ENCODE measurements around the gene FHL3. TPM values are rescaled to one million over a fixed set of nuclear protein-coding genes. Genes with fewer than 3 reads are reported as not detected.

Gene FHL3
- total and polyA plus RNA-seq, 2 donors: 4.0 to 18.7 TPM

GRCh38 chr1:38028105-38028591 is 22.8 kb upstream of the FHL3 start:
- H3K36me3 ChIP-seq (ENCODE audit: control insufficient read depth in 2 of 2, insufficient read depth in 2 of 2, low read length in 1 of 2): peaks cover 15 to 21% of the 10 kb centered on the region in 2 donors
- H3K4me1 ChIP-seq (ENCODE audit: control insufficient read depth in 2 of 2, insufficient read depth in 2 of 2, low read length in 2 of 2): peaks cover 0 to 21% of the 10 kb centered on the region in 2 donors
- H3K27ac ChIP-seq (ENCODE audit: low read depth in 1 of 2, low read length in 1 of 2): no peak overlapping the region

GRCh38 chr1:38027201-38028104 is 22.1 kb upstream of the FHL3 start:
- 91% methylated on average over 19 of the region's 19 CpGs for WGBS
- peak overlapping the region in 1 of 2 donors; percentile 24 for H3K27ac ChIP-seq (ENCODE audit: low read depth in 1 of 2, low read length in 1 of 2)
- H3K36me3 ChIP-seq (ENCODE audit: control insufficient read depth in 2 of 2, insufficient read depth in 2 of 2, low read length in 1 of 2): peaks cover 22 to 28% of the 10 kb centered on the region in 2 donors
- peaks cover 0 to 12% of the 10 kb centered on the region in 2 donors for H3K27me3 ChIP-seq (ENCODE audit: control insufficient read depth in 2 of 2, insufficient read depth in 1 of 2, low read length in 1 of 2)
- H3K4me3 ChIP-seq (ENCODE audit: low read length in 2 of 2): no peak overlapping the region
- H3K4me1 ChIP-seq (ENCODE audit: control insufficient read depth in 2 of 2, insufficient read depth in 2 of 2, low read length in 2 of 2): peaks cover 0 to 21% of the 10 kb centered on the region in 2 donors
- H3K9me3 ChIP-seq (ENCODE audit: control insufficient read depth in 2 of 2, insufficient read depth in 1 of 2, low read length in 1 of 2): no peaks in the 10 kb centered on the region
- DNase-seq (ENCODE audit: low read depth in 6 of 9, low spot score in 9 of 9): no peak

More at GRCh38 chr1:38028105-38028591, 22.8 kb upstream of the FHL3 start:
- H3K4me3 ChIP-seq (ENCODE audit: low read length in 2 of 2): no peak overlapping the region
- peaks cover 0 to 12% of the 10 kb centered on the region in 2 donors for H3K27me3 ChIP-seq (ENCODE audit: control insufficient read depth in 2 of 2, insufficient read depth in 1 of 2, low read length in 1 of 2)
- DNase-seq (ENCODE audit: low read depth in 6 of 9, low spot score in 9 of 9): no peak
- H3K9me3 ChIP-seq (ENCODE audit: control insufficient read depth in 2 of 2, insufficient read depth in 1 of 2, low read length in 1 of 2): no peaks in the 10 kb centered on the region
- 78% methylated on average over 3 of the region's 3 CpGs for WGBS

- H3K27ac ChIP-seq (ENCODE audit: low read depth in 1 of 2, low read length in 1 of 2): no peak overlapping the region
- H3K36me3 ChIP-seq (ENCODE audit: control insufficient read depth in 2 of 2, insufficient read depth in 2 of 2, low read length in 1 of 2): peaks cover 28 to 35% of the 10 kb centered on the region in 2 donors
- peaks cover 0 to 12% of the 10 kb centered on the region in 2 donors for H3K27me3 ChIP-seq (ENCODE audit: control insufficient read depth in 2 of 2, insufficient read depth in 1 of 2, low read length in 1 of 2)
- H3K4me1 ChIP-seq (ENCODE audit: control insufficient read depth in 2 of 2, insufficient read depth in 2 of 2, low read length in 2 of 2): peaks cover 0 to 21% of the 10 kb centered on the region in 2 donors
- WGBS: 87% methylated on average over 8 of the region's 8 CpGs
- no peaks in the 10 kb centered on the region for H3K9me3 ChIP-seq (ENCODE audit: control insufficient read depth in 2 of 2, insufficient read depth in 1 of 2, low read length in 1 of 2)
- H3K4me3 ChIP-seq (ENCODE audit: low read length in 2 of 2): no peak overlapping the region
- DNase-seq (ENCODE audit: low read depth in 6 of 9, low spot score in 9 of 9): no peak
Measured at GRCh38 chr1:38026592-38027200, 21.4 kb upstream of the FHL3 start.

- no peak for DNase-seq (ENCODE audit: low read depth in 6 of 9, low spot score in 9 of 9)
- H3K4me3 ChIP-seq (ENCODE audit: low read length in 2 of 2): no peak overlapping the region
- H3K27me3 ChIP-seq (ENCODE audit: control insufficient read depth in 2 of 2, insufficient read depth in 1 of 2, low read length in 1 of 2): peaks cover 0 to 12% of the 10 kb centered on the region in 2 donors
- peaks cover 0 to 18% of the 10 kb centered on the region in 2 donors for H3K4me1 ChIP-seq (ENCODE audit: control insufficient read depth in 2 of 2, insufficient read depth in 2 of 2, low read length in 2 of 2)
- H3K27ac ChIP-seq (ENCODE audit: low read depth in 1 of 2, low read length in 1 of 2): no peak overlapping the region
- 96% methylated on average over 6 of the region's 6 CpGs for WGBS
- no peaks in the 10 kb centered on the region for H3K9me3 ChIP-seq (ENCODE audit: control insufficient read depth in 2 of 2, insufficient read depth in 1 of 2, low read length in 1 of 2)
- peaks cover 32 to 41% of the 10 kb centered on the region in 2 donors for H3K36me3 ChIP-seq (ENCODE audit: control insufficient read depth in 2 of 2, insufficient read depth in 2 of 2, low read length in 1 of 2)
Measured at GRCh38 chr1:38025664-38026063, 20.4 kb upstream of the FHL3 start.

GRCh38 chr1:38025233-38025632 is 19.9 kb upstream of the FHL3 start:
- no peak overlapping the region for H3K4me3 ChIP-seq (ENCODE audit: low read length in 2 of 2)
- peaks cover 0 to 10% of the 10 kb centered on the region in 2 donors for H3K27me3 ChIP-seq (ENCODE audit: control insufficient read depth in 2 of 2, insufficient read depth in 1 of 2, low read length in 1 of 2)
- no peaks in the 10 kb centered on the region for H3K9me3 ChIP-seq (ENCODE audit: control insufficient read depth in 2 of 2, insufficient read depth in 1 of 2, low read length in 1 of 2)
- peaks cover 33 to 45% of the 10 kb centered on the region in 2 donors for H3K36me3 ChIP-seq (ENCODE audit: control insufficient read depth in 2 of 2, insufficient read depth in 2 of 2, low read length in 1 of 2)
- peaks cover 0 to 14% of the 10 kb centered on the region in 2 donors for H3K4me1 ChIP-seq (ENCODE audit: control insufficient read depth in 2 of 2, insufficient read depth in 2 of 2, low read length in 2 of 2)
- DNase-seq (ENCODE audit: low read depth in 6 of 9, low spot score in 9 of 9): no peak
- no peak overlapping the region for H3K27ac ChIP-seq (ENCODE audit: low read depth in 1 of 2, low read length in 1 of 2)
- 97% methylated on average over 2 of the region's 2 CpGs for WGBS

- Histone ChIP-seq H3K27me3 (ENCODE audit: control insufficient read depth in 2 of 2, insufficient read depth in 1 of 2, low read length in 1 of 2) (no peaks in the 10 kb centered on the region), H3K27ac (ENCODE audit: low read depth in 1 of 2, low read length in 1 of 2) (no peak overlapping the region), H3K9me3 (ENCODE audit: control insufficient read depth in 2 of 2, insufficient read depth in 1 of 2, low read length in 1 of 2) (no peaks in the 10 kb centered on the region), H3K4me1 (ENCODE audit: control insufficient read depth in 2 of 2, insufficient read depth in 2 of 2, low read length in 2 of 2) (no peaks in the 10 kb centered on the region), H3K36me3 (ENCODE audit: control insufficient read depth in 2 of 2, insufficient read depth in 2 of 2, low read length in 1 of 2) (peaks cover 48 to 68% of the 10 kb centered on the region in 2 donors), H3K4me3 (ENCODE audit: low read length in 2 of 2) (no peak overlapping the region)
- 96% methylated on average over 3 of the region's 3 CpGs for WGBS
- DNase-seq (ENCODE audit: low read depth in 6 of 9, low spot score in 9 of 9): no peak
Measured at GRCh38 chr1:38022810-38023209, 17.5 kb upstream of the FHL3 start.

- H3K36me3 ChIP-seq (ENCODE audit: control insufficient read depth in 2 of 2, insufficient read depth in 2 of 2, low read length in 1 of 2): peaks cover 51 to 77% of the 10 kb centered on the region in 2 donors
- no peak overlapping the region for H3K4me3 ChIP-seq (ENCODE audit: low read length in 2 of 2)
- H3K4me1 ChIP-seq (ENCODE audit: control insufficient read depth in 2 of 2, insufficient read depth in 2 of 2, low read length in 2 of 2): no peaks in the 10 kb centered on the region
Measured at GRCh38 chr1:38021969-38022368, 16.7 kb upstream of the FHL3 start.

GRCh38 chr1:38020396-38020795 is 15.1 kb upstream of the FHL3 start:
- Histone ChIP-seq H3K27ac (ENCODE audit: low read depth in 1 of 2, low read length in 1 of 2) (no peak overlapping the region), H3K9me3 (ENCODE audit: control insufficient read depth in 2 of 2, insufficient read depth in 1 of 2, low read length in 1 of 2) (no peaks in the 10 kb centered on the region), H3K4me3 (ENCODE audit: low read length in 2 of 2) (no peak overlapping the region), H3K4me1 (ENCODE audit: control insufficient read depth in 2 of 2, insufficient read depth in 2 of 2, low read length in 2 of 2) (no peaks in the 10 kb centered on the region), H3K36me3 (ENCODE audit: control insufficient read depth in 2 of 2, insufficient read depth in 2 of 2, low read length in 1 of 2) (peaks cover 51 to 76% of the 10 kb centered on the region in 2 donors), H3K27me3 (ENCODE audit: control insufficient read depth in 2 of 2, insufficient read depth in 1 of 2, low read length in 1 of 2) (no peaks in the 10 kb centered on the region)
- 97% methylated on average over 2 of the region's 2 CpGs for WGBS
- no peak for DNase-seq (ENCODE audit: low read depth in 6 of 9, low spot score in 9 of 9)

More at GRCh38 chr1:38021969-38022368, 16.7 kb upstream of the FHL3 start:
- H3K9me3 ChIP-seq (ENCODE audit: control insufficient read depth in 2 of 2, insufficient read depth in 1 of 2, low read length in 1 of 2): no peaks in the 10 kb centered on the region
- no peak overlapping the region for H3K27ac ChIP-seq (ENCODE audit: low read depth in 1 of 2, low read length in 1 of 2)
- DNase-seq (ENCODE audit: low read depth in 6 of 9, low spot score in 9 of 9): no peak
- WGBS: 97% methylated on average over 5 of the region's 5 CpGs
- no peaks in the 10 kb centered on the region for H3K27me3 ChIP-seq (ENCODE audit: control insufficient read depth in 2 of 2, insufficient read depth in 1 of 2, low read length in 1 of 2)

- Histone ChIP-seq H3K4me3 (ENCODE audit: low read length in 2 of 2) (no peak overlapping the region), H3K9me3 (ENCODE audit: control insufficient read depth in 2 of 2, insufficient read depth in 1 of 2, low read length in 1 of 2) (no peaks in the 10 kb centered on the region), H3K4me1 (ENCODE audit: control insufficient read depth in 2 of 2, insufficient read depth in 2 of 2, low read length in 2 of 2) (peaks cover 3% of the 10 kb centered on the region in 2 donors), H3K36me3 (ENCODE audit: control insufficient read depth in 2 of 2, insufficient read depth in 2 of 2, low read length in 1 of 2) (peaks cover 47 to 71% of the 10 kb centered on the region in 2 donors), H3K27me3 (ENCODE audit: control insufficient read depth in 2 of 2, insufficient read depth in 1 of 2, low read length in 1 of 2) (no peaks in the 10 kb centered on the region), H3K27ac (ENCODE audit: low read depth in 1 of 2, low read length in 1 of 2) (no peak overlapping the region)
- DNase-seq (ENCODE audit: low read depth in 6 of 9, low spot score in 9 of 9): peak in 1 of 9 donors; percentile 61
- WGBS: 80% methylated on average over 6 of the region's 6 CpGs
Measured at GRCh38 chr1:38018864-38019343, 13.6 kb upstream of the FHL3 start.

All from thymus (tissue), 11 donors.